Measurements from ENCODE around the gene KASH5. TPM values are rescaled to one million over a fixed set of nuclear protein-coding genes. Genes with fewer than 3 reads are reported as not detected.

Gene KASH5
- total RNA-seq, 2 experiments from 2014 or later, result 2.3 to 2.6 TPM

DNA sequence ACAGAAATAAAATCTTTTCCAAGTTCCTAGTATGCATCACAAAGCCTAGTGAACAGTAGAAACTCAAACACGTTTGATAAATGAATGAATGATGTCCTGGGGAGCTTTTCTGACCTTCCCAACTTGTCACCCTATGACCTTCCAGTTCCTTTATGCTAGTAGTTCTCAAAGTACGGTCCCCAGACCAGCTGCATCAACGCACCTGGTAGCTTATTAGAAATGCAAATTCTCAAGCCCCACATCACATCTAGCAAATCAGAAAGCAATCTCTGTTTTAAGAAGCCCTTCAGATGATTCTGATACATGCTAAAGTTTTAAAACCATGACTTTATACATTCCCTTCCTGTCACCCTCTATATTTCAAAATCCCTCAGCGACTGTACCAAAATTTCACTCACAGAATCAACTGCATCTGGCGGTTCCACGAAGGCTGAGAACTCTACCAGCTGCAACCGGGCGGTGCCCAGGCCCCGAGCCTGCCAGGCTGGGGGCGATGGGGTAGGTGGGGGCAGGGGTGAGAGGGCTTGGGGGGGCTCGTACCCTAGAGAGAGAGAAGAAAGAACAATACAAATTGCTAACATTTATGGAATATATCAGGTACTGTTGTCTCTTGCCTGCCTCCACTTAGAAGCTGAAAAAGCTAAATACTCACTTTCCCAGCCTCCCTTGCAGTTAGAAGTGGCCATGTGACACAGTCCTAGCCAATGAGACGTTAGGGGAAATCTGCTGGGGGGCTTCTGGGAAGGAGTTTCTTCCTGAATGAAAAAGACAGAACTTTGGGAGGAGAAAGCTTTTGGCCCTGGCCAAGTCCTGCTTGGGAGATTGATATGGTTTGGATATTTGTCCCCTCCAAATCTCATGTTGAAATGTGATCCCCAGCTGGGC lies 39.5 kb upstream of the KASH5 start:
- no peak for DNase-seq
- intact Hi-C loops (cut with micrococcal nuclease), result no loop called here
- Mint-ChIP-seq H3K27me3 (no peaks in the 10 kb centered on the region), H3K36me3 (no peaks in the 10 kb centered on the region), H3K4me3 (no peak overlapping the region), H3K27ac (no peak overlapping the region), H3K4me1 (ENCODE audit: low read depth) (peaks cover 2% of the 10 kb centered on the region), H3K9me3 (no peaks in the 10 kb centered on the region)
- ChIA-PET POLR2A (no interaction called here), CTCF (interaction anchor here (0.8 to 1.3 kb wide), 2 partner anchors 82 to 127 kb away, joined by 3 read pairs; no protein-coding TSS in a partner anchor)

DNA sequence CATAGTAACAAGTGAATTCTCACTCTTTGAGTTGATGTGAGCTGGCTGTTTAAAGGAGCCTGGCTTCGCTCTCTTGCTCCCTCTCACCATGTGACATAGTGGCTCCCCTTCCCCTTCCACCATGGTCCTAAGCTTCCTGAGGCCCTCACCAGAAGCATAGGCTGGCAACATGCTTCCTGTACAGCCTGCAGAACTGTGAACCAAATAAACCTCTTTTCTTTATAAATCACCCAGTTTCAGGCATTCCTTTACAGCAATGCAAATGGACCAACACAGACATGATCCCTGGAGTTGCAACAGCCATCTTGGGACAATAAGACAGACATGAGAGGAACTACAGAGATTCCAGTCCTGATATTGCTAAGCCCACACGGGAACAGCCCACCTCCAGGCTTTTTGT lies 38.5 kb upstream of the KASH5 start:
- Mint-ChIP-seq H3K4me3 (no peak overlapping the region), H3K9me3 (no peaks in the 10 kb centered on the region), H3K36me3 (no peaks in the 10 kb centered on the region), H3K27me3 (no peaks in the 10 kb centered on the region), H3K27ac (no peak overlapping the region), H3K4me1 (ENCODE audit: low read depth) (peaks cover 1% of the 10 kb centered on the region)
- intact Hi-C loops (cut with micrococcal nuclease), result no loop called here
- POLR2A ChIA-PET, result no interaction called here
- DNase-seq, result no peak
- CTCF ChIA-PET, result no interaction called here

DNA sequence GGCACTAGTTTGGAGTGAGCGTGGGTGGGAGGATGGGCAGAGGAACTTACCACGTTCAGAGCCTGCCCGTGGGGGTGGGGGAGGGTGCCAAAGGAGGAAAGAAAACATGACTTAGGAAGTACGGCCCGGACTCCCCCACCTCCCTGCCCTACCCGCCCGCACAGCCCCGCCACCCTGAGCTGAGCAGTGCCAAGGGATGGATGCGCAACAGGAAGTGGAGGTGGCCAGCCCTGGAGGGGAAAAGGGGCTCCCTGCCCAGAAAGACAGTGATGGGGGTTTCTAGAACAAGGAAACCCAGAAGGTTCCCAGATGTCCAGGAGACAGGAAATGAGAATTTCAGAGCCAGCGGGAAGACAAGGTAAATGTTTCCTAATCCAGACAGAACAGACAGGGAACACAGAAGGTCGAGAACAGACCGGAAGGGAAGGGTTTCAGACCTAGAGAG lies 32.1 kb upstream of the KASH5 start:
- DNase-seq, result no peak
- no peak overlapping the region for H3K27ac Mint-ChIP-seq
- ChIA-PET CTCF (no interaction called here), POLR2A (no interaction called here)
- no peak overlapping the region for H3K4me3 Mint-ChIP-seq
- intact Hi-C loops (cut with micrococcal nuclease), result no loop called here
- H3K36me3 Mint-ChIP-seq, result no peaks in the 10 kb centered on the region
- peaks cover 7% of the 10 kb centered on the region for H3K27me3 Mint-ChIP-seq
- no peaks in the 10 kb centered on the region for H3K9me3 Mint-ChIP-seq
- peaks cover 10% of the 10 kb centered on the region for H3K4me1 Mint-ChIP-seq (ENCODE audit: low read depth)

DNA sequence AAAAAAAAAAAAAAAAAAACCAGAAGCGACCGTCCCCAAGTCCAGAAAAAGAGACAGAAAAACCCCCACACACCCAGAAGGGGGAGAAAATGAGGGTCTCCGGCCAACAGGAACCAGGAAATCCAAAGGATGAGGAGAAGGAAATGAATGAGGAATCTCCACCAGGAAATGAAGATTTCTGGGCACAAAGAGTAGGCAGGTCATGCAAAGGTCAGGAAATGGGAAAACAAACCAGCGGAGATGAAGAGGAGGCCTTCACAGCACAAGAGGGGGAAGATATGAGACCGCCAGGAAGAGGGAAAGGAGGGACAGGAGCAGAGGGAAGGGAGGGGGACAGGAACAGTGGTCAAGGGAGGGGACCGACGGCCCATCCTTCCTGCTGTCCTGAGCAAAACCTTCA lies 31.7 kb upstream of the KASH5 start:
- no peaks in the 10 kb centered on the region for H3K36me3 Mint-ChIP-seq
- peaks cover 10% of the 10 kb centered on the region for H3K4me1 Mint-ChIP-seq (ENCODE audit: low read depth)
- ChIA-PET CTCF (no interaction called here), POLR2A (no interaction called here)
- H3K27ac Mint-ChIP-seq, result no peak overlapping the region
- no peak for DNase-seq
- intact Hi-C loops (cut with micrococcal nuclease), result no loop called here
- H3K4me3 Mint-ChIP-seq, result no peak overlapping the region
- H3K9me3 Mint-ChIP-seq, result no peaks in the 10 kb centered on the region
- H3K27me3 Mint-ChIP-seq, result peaks cover 10% of the 10 kb centered on the region

DNA sequence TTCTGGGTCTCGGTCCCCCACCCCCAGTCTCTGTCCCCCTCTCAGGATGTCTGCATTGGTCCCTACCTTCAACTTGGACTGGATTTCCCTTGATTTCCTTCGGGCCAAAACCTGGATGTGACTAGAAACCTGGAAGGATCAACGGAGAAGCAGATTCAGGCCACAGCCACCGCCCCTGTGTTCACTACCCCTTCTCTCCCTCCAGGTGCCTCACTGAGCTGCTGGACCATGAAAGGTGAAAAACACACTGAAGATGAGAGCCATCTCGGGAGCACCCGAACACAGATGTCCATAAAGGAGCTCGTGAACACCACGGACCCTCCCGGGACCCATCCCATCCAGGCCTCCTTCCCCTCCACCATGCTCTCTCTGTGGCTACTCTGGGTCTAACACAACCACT lies 30.9 kb upstream of the KASH5 start:
- POLR2A ChIA-PET, result no interaction called here

DNA sequence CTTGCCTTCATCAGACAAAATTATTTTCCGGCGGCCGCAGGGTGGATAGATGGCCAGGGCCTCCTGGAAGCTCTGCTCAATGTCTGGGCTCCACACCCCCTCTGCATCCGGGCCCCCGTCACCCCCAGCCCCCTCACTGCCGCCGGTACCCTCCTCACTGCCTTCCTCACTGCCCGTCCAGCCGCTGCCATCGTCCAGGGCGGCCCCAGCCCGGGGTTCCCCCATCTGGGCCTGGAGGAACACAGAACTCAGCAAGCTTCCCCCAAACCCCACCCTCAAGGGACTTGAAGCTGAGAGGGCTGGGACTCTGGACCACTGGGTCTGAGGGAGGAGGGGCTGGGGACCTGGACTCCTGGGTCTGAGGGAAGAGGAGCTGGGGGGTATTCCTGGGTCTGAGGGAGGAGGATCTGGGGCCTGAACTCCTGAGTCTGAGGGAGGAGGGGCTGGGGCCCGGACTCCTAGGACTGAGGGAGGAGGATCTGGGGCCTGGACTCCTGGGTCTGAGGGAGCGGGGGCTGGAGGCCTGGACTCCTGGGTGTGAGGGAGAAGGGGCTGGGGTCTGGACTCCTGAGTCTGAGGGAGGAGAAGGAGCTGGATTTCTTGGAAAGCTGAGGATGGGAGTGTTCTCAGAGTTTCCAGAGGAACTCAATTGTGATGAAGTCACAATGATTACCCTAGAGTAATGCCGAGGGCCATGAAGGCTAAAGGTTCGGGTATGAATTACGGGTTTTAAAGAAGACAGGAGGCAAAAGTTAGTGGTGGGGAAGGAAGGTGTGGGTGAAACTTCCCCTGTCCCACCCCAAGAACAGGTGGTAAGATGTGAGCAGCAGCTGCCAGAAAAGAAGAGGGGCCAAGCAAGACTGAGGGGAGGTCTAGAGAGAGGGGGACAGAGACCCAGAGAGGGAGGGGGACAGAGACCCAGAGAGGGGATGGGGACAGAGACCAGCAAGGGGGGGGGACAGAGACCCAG lies 27.9 kb upstream of the KASH5 start:
- peaks cover 18% of the 10 kb centered on the region for H3K27me3 Mint-ChIP-seq
- no peak for DNase-seq
- ChIA-PET POLR2A (interaction anchor here (0.7 kb wide), 1 partner anchor 209 kb away, joined by 3 read pairs; no protein-coding TSS in a partner anchor), CTCF (interaction anchor here (0.9 kb wide), 1 partner anchor 32 kb away, joined by 3 read pairs; no protein-coding TSS in a partner anchor)
- H3K4me1 Mint-ChIP-seq (ENCODE audit: low read depth), result peaks cover 14% of the 10 kb centered on the region
- no peaks in the 10 kb centered on the region for H3K9me3 Mint-ChIP-seq
- intact Hi-C loops (cut with micrococcal nuclease), result no loop called here
- H3K27ac Mint-ChIP-seq, result no peak overlapping the region
- no peak overlapping the region for H3K4me3 Mint-ChIP-seq
- H3K36me3 Mint-ChIP-seq, result no peaks in the 10 kb centered on the region

More for the DNA sequence above, 30.9 kb upstream of the KASH5 start:
- no peak overlapping the region for H3K4me3 Mint-ChIP-seq
- no peaks in the 10 kb centered on the region for H3K36me3 Mint-ChIP-seq
- peaks cover 16% of the 10 kb centered on the region for H3K27me3 Mint-ChIP-seq
- CTCF ChIA-PET, result no interaction called here
- no peak overlapping the region for H3K27ac Mint-ChIP-seq
- no peaks in the 10 kb centered on the region for H3K9me3 Mint-ChIP-seq
- intact Hi-C loops (cut with micrococcal nuclease), result no loop called here
- peaks cover 14% of the 10 kb centered on the region for H3K4me1 Mint-ChIP-seq (ENCODE audit: low read depth)
- DNase-seq, result no peak

DNA sequence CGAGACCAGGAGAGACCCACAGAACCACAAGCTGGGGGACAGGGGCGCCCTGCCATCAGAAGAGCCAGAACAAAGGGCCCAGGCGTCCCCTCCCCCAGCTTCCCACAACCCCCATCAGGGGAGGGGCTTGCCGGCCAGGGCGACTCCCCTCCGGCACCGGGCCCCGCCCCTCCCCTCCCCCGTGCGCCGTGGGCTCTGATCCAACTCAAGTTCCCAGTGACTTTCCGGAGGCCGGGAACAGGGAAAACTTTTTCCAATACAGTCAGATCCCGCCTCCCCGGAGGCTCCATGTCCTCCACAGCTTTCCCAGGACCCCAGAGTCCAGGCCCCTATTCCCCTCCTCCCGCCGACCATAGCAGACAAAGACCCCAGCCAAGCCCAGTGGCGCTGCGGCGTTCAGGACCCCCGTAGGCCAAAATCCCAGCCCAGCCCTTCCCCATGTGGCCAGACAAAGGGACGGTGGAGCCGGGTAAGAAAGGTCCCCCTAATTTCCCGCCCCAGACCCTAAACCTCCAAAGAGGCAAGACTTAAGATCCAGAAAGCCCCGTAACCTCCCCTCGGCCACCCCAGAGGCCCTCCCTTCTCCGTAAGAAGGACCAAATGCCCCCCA lies 26.5 kb upstream of the KASH5 start:
- CTCF ChIA-PET, result no interaction called here
- Mint-ChIP-seq H3K9me3 (no peaks in the 10 kb centered on the region), H3K4me1 (ENCODE audit: low read depth) (peaks cover 4% of the 10 kb centered on the region), H3K27me3 (peaks cover 14% of the 10 kb centered on the region), H3K36me3 (no peaks in the 10 kb centered on the region), H3K4me3 (peak overlapping the region; percentile 27), H3K27ac (no peak overlapping the region)
- intact Hi-C loops (cut with micrococcal nuclease), result loop anchor here (2.0 kb wide), 1 partner anchor 27 kb away; the partner anchor contains the start of gene CD37
- peak; percentile 28 for DNase-seq
- POLR2A ChIA-PET, result no interaction called here

DNA sequence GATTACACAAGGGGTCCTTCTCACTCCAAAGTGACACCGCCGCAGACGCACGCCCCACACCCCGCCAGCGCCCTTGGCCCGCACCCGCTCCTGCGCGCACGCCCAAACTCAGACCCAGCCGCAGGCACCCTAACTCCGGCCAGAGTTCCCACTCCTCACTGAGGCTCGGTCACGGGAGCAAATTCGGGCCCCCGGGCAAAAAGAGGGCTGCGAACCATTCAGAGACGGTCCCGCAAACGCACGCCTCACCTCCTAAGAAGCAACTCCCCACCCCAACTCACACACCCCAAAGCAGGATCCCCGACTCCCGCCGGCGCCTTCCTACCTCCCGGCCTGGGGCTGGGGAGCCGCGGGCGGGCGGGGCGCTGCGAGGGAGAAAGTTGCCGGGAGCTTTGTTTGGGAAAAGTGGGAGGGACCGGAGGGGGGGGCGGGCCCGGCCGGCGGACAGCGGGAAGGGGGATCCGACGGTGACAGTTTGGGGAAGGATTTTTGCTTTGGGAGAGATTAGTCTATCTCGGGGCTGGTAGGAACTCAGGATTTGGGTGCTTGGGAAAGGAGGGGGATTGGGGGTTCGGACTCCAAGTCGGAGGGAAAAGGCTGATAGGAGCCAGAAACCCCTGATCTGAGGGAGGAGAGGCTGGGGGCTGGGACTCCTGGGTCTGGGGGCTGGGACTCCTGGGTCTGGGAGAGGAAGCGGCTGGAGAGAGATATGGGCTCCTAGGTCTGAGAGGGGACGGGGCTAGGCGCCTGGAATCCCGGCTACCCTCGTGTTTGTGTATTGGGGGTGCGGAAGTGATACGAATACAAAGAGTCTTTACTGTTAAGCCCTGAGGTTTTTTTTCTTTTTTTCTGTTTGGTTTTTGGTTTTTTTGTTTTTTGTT lies 25.8 kb upstream of the KASH5 start, which contains the start of gene TEAD2:
Gene TEAD2, minus strand, starts transcription at position 369 of the 881 bp plus-strand sequence. CDS start 2,341 bp downstream, outside the sequence.
- Mint-ChIP-seq H3K36me3 (no peaks in the 10 kb centered on the region), H3K27me3 (peaks cover 14% of the 10 kb centered on the region), H3K9me3 (no peaks in the 10 kb centered on the region), H3K27ac (no peak within 1 kb of the TSS), H3K4me1 (ENCODE audit: low read depth) (peaks cover 4% of the 10 kb centered on the region), H3K4me3 (peak within 1 kb of the TSS; percentile 27)
- intact Hi-C loops (cut with micrococcal nuclease), result loop anchor here (2.0 kb wide), 1 partner anchor 27 kb away; the partner anchor contains the start of gene CD37
- DNase-seq, result no peak
- POLR2A ChIA-PET, result interaction anchor here (1.1 kb wide), 1 partner anchor 29 kb away, joined by 3 read pairs; no protein-coding TSS in a partner anchor
- CTCF ChIA-PET, result no interaction called here

DNA sequence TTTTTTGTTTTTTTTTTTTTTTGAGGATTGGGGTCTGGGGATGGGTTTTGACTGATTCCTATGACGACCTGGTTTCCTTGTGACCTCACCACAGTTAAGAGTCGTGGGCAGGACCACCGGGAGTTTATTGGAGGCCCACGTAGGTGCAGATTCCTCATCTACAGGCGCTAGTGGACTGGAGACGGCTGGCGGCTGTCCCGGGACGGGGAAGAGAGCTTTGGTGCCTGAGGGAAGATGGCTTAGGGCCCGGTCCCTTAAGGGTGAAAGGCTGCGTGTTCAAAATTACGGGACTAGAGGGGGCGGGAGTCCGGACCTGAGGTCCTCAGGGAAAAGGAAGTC lies 25.2 kb upstream of the KASH5 start:
- peak; percentile 22 for DNase-seq
- Mint-ChIP-seq H3K27ac (no peak overlapping the region), H3K4me1 (ENCODE audit: low read depth) (peaks cover 4% of the 10 kb centered on the region), H3K4me3 (no peak overlapping the region), H3K36me3 (no peaks in the 10 kb centered on the region), H3K9me3 (no peaks in the 10 kb centered on the region), H3K27me3 (peaks cover 14% of the 10 kb centered on the region)
- intact Hi-C loops (cut with micrococcal nuclease), result loop anchor here (1.0 to 2.0 kb wide), 2 partner anchors 28 to 107 kb away; partner anchors contain the start of gene CD37
- CTCF ChIA-PET, result no interaction called here
- POLR2A ChIA-PET, result interaction anchor here (1.1 kb wide), 1 partner anchor 29 kb away, joined by 3 read pairs; no protein-coding TSS in a partner anchor

DNA sequence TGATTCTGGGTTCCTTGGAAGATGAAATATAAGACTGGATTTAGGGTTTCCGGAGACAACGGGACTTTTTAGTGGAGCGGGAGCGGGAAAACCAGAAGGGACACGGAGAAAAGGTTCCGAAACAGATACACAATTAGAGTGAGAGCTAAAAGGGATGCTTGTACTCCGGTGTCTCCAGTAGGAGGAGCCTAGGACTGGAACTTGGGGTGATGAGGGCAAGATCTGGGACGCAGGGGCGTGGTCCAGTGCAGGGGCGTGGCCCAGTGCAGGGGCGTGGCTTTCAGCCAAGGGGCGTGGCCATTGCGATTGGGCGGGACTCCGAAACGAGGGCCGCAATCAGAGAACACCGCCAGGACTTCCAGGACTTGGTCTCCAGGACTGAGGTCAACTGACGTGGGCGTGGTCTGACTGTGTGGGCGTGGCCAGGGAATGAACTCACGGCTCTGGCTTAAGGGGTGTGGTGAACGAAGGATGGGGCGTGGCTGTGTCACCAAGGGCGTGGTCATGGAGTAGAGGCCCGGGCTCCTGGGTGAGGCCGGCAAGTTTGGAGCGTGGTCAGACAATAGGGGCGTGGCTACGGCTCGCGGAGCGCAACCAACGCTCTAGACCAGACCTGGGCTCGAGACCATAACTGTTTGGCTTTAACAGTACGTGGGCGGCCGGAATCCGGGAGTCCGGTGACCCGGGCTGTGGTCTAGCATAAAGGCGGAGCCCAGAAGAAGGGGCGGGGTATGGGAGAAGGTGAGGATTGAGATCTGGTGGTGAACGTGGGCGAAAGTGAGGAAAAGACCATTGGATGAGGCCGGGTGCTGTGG lies 24.6 kb upstream of the KASH5 start, which contains the start of gene DKKL1:
Gene DKKL1, plus strand, starts transcription at position 610 of the 815 bp plus-strand sequence. Its CDS starts 122 bp downstream, at position 732.
- peak; percentile 93 for DNase-seq
- H3K4me3 Mint-ChIP-seq, result no peak within 1 kb of the TSS
- ChIA-PET POLR2A (interaction anchor here (1.1 kb wide), 1 partner anchor 30 kb away, joined by 3 read pairs; no protein-coding TSS in a partner anchor), CTCF (no interaction called here)
- no peaks in the 10 kb centered on the region for H3K9me3 Mint-ChIP-seq
- peaks cover 14% of the 10 kb centered on the region for H3K27me3 Mint-ChIP-seq
- no peaks in the 10 kb centered on the region for H3K36me3 Mint-ChIP-seq
- intact Hi-C loops (cut with micrococcal nuclease), result loop anchor here (1.0 to 2.0 kb wide), 2 partner anchors 29 to 107 kb away; partner anchors contain the start of gene CD37
- H3K4me1 Mint-ChIP-seq (ENCODE audit: low read depth), result peaks cover 4% of the 10 kb centered on the region
- H3K27ac Mint-ChIP-seq, result no peak within 1 kb of the TSS
